SU-DHL-6 (cell line): ENCODE data around the gene ADAM12.

Experiments used
- H2AFZ ChIP-seq: fragments of 200-600 bp; sonication (generic); 2 replicates; pipeline ENCODE4 v1.6.1; 2014; ENCODE audit warnings: low read depth, mild to moderate bottlenecking, moderate library complexity, mixed read lengths, antibody characterized with exemption, low read length; ENCODE audit not compliant: severe bottlenecking
- H3F3A ChIP-seq: fragments of 200-600 bp; shearing (Covaris generic); 2 replicates; pipeline ENCODE4 v1.6.0; 2016; ENCODE audit warnings: antibody characterized with exemption, mild to moderate bottlenecking; ENCODE audit not compliant: insufficient read depth
- H3K27ac ChIP-seq: fragments of 200-600 bp; sonication (generic); 2 replicates; pipeline ENCODE4 v1.5.1; 2016; ENCODE audit warnings: low read depth, mild to moderate bottlenecking, low read length, moderate library complexity, mixed read lengths
- H3K27me3 ChIP-seq: fragments of 200-600 bp; sonication (generic), shearing (Covaris generic); 2 replicates; pipeline ENCODE4 v1.6.0; 2014; ENCODE audit warnings: mild to moderate bottlenecking, low read length
- H3K36me3 ChIP-seq: fragments of 200-600 bp; sonication (generic); 2 replicates; pipeline ENCODE4 v1.6.1; 2014; ENCODE audit warnings: mild to moderate bottlenecking, low read length, mixed read lengths
- H3K4me2 ChIP-seq: fragments of 300-600, 200-600 bp; shearing (Covaris generic), sonication (generic); 2 replicates; pipeline ENCODE4 v1.6.0; 2014; ENCODE audit warnings: low read length, low read depth, mild to moderate bottlenecking; ENCODE audit not compliant: poor library complexity, severe bottlenecking
- H3K4me3 ChIP-seq: fragments of 200-600 bp; sonication (generic); 2 replicates; pipeline ENCODE4 v1.5.1; 2014; ENCODE audit warnings: antibody characterized with exemption, low read length, mild to moderate bottlenecking, mixed read lengths; ENCODE audit not compliant: insufficient read depth, poor library complexity, severe bottlenecking
- H3K79me2 ChIP-seq: fragments of 200-600 bp; sonication (generic); 2 replicates; pipeline ENCODE4 v1.6.1; 2014; ENCODE audit warnings: mild to moderate bottlenecking, low read length, moderate library complexity; ENCODE audit not compliant: insufficient read depth
- H3K9ac ChIP-seq: fragments of 200-600 bp; sonication (generic); 2 replicates; pipeline ENCODE4 v1.7.0; 2014; ENCODE audit warnings: mild to moderate bottlenecking, low read length
- H3K9me2 ChIP-seq: fragments of 200-600 bp; sonication (generic); replicated peaks from 2 replicates; pipeline ENCODE4 v1.6.1; 2014; ENCODE audit warnings: low read length; ENCODE audit not compliant: insufficient read depth
- H3K9me3 ChIP-seq: fragments of 200-600 bp; sonication (generic); 2 replicates; pipeline ENCODE4 v1.6.1; 2014; ENCODE audit warnings: low read length, mixed read lengths; ENCODE audit not compliant: insufficient read depth
- H4K20me1 ChIP-seq: fragments of 200-600 bp; sonication (generic); 2 replicates; pipeline ENCODE4 v1.6.1; 2014; ENCODE audit warnings: low read depth, mild to moderate bottlenecking, antibody characterized with exemption, low read length, moderate library complexity, mixed read lengths
- CTCF ChIP-seq: fragments of 200-600 bp; sonication (generic); IDR thresholded peaks from one replicate; pipeline ENCODE4 v1.5.1; 2017; ENCODE audit warnings: antibody characterized with exemption, mild to moderate bottlenecking, low read length, moderate library complexity; ENCODE audit not compliant: insufficient read depth, poor library complexity, severe bottlenecking
- EZH2phosphoT487 ChIP-seq: fragments of 200-600 bp; sonication (generic), shearing (Covaris generic); conservative IDR thresholded peaks from 2 replicates; pipeline ENCODE4 v1.6.1; 2018; ENCODE audit warnings: mild to moderate bottlenecking, antibody characterized with exemption, low read length, moderate library complexity, mixed read lengths

The ADAM12 gene

GRCh38 chr10:126397156-126397555 is 8.9 kb upstream of the ADAM12 start:
- no peaks in the 10 kb centered on the region for H3K79me2 ChIP-seq
- H3K4me2 ChIP-seq, result no peak overlapping the region
- H4K20me1 ChIP-seq, result no peaks in the 10 kb centered on the region
- no peaks in the 10 kb centered on the region for H3K9me2 ChIP-seq
- no peaks in the 10 kb centered on the region for H3K36me3 ChIP-seq
- H3F3A ChIP-seq, result no peaks in the 10 kb centered on the region
- H3K27ac ChIP-seq, result no peak overlapping the region
- TF ChIP-seq CTCF (no peak), EZH2phosphoT487 (no peak)
- no peak overlapping the region for H2AFZ ChIP-seq
- no peaks in the 10 kb centered on the region for H3K9me3 ChIP-seq
- H3K4me3 ChIP-seq, result no peak overlapping the region
- H3K27me3 ChIP-seq, result no peaks in the 10 kb centered on the region
- H3K9ac ChIP-seq, result no peak overlapping the region

- H3K9me2 ChIP-seq, result no peaks in the 10 kb centered on the region
- no peak overlapping the region for H3K9ac ChIP-seq
- H3K27ac ChIP-seq, result no peak overlapping the region
- H3F3A ChIP-seq, result no peaks in the 10 kb centered on the region
- no peak overlapping the region for H3K4me2 ChIP-seq
- TF ChIP-seq CTCF, result no peak
- no peak for TF ChIP-seq EZH2phosphoT487
- no peak overlapping the region for H3K4me3 ChIP-seq
- no peaks in the 10 kb centered on the region for H4K20me1 ChIP-seq
- no peaks in the 10 kb centered on the region for H3K79me2 ChIP-seq
- H3K36me3 ChIP-seq, result no peaks in the 10 kb centered on the region
- H2AFZ ChIP-seq, result no peak overlapping the region
- H3K27me3 ChIP-seq, result no peaks in the 10 kb centered on the region
- no peaks in the 10 kb centered on the region for H3K9me3 ChIP-seq
These were observed 6.7 kb upstream of the ADAM12 start for GRCh38 chr10:126394948-126395347.

- Histone ChIP-seq H3K27ac (no peak overlapping the region), H3K9me3 (no peaks in the 10 kb centered on the region), H3K4me3 (no peak overlapping the region), H3K4me2 (no peak overlapping the region), H3K36me3 (no peaks in the 10 kb centered on the region), H3K9me2 (no peaks in the 10 kb centered on the region), H3K79me2 (no peaks in the 10 kb centered on the region), H4K20me1 (no peaks in the 10 kb centered on the region), H3F3A (no peaks in the 10 kb centered on the region), H3K9ac (no peak overlapping the region), H3K27me3 (no peaks in the 10 kb centered on the region), H2AFZ (no peak overlapping the region)
- TF ChIP-seq EZH2phosphoT487, result no peak
- no peak for TF ChIP-seq CTCF
These were observed 4.8 kb upstream of the ADAM12 start for GRCh38 chr10:126393076-126393475.
